GM13976 (cell line): Measurements from ENCODE around the gene RBMS2.

ENCODE experiments used
- DNase-seq: peaks from one replicate; pipeline ENCODE4 v3.0.0; 2012; ENCODE audit warnings: low spot score
- in situ Hi-C: fragments of 300-500 bp; cut with MboI; formaldehyde crosslinking; loops from one replicate; pipeline ENCODE4 v1.12.0; 2022; ENCODE audit warnings: low sequenced_read_pairs, mixed read lengths, inconsistent platforms; ENCODE audit not compliant: unreplicated experiment
- TF ChIP-seq, protein P1 (sequence below): IDR thresholded peaks from 2 replicates; pipeline ENCODE4 v1.5.1; 2012; ENCODE audit warnings: borderline replicate concordance, mild to moderate bottlenecking; ENCODE audit not compliant: insufficient read depth; ENCODE audit errors: extremely low read depth, missing control alignments, control extremely low read depth

The RBMS2 gene, protein sequence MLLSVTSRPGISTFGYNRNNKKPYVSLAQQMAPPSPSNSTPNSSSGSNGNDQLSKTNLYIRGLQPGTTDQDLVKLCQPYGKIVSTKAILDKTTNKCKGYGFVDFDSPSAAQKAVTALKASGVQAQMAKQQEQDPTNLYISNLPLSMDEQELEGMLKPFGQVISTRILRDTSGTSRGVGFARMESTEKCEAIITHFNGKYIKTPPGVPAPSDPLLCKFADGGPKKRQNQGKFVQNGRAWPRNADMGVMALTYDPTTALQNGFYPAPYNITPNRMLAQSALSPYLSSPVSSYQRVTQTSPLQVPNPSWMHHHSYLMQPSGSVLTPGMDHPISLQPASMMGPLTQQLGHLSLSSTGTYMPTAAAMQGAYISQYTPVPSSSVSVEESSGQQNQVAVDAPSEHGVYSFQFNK

DNA sequence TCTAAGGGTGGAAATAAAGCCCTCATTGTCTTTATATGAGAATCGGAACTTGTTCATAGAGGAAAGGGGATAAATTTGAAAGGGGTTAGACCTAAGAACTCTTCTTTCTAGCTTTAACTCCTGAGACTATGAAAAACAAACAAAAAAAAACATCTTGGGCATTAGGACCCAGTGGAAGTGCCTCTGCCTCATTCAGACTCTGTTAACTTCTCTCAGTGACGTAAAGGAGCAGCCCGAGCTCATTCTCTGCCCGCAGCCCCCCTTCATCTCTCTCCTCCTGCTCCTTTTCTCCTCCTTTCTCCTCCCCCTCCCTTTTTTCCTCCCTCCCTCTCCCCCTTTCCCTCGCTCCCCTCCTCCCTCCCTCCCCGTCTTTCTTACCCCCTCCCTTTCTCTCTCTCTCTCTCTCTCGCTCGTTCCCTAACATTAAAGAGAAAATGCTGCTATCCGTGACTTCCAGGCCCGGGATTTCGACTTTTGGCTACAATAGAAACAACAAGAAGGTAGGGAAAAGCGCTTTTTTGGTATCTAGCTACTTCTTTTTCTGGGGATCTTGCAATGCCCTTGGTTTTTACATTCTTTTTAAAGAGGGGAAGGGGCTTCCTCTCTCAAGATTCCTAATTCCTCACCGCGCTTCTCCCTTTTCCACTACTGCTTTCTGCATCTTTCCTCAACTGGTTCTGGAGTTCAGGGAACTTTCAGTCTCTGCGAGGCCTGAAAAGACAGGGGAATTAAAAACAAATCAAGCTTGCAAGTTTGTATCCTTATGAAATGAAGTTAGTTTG is at the start of gene RBMS2:
Gene RBMS2, plus strand, starts transcription at position 231 of the 782 bp plus-strand sequence. Its CDS starts 204 bp downstream, at position 435.
- in situ Hi-C loops: loop anchor here (25.0 kb wide), 1 partner anchor 91 kb away; no protein-coding TSS in a partner anchor
- DNase-seq: peak; percentile 60
- TF ChIP-seq, protein P1, sequence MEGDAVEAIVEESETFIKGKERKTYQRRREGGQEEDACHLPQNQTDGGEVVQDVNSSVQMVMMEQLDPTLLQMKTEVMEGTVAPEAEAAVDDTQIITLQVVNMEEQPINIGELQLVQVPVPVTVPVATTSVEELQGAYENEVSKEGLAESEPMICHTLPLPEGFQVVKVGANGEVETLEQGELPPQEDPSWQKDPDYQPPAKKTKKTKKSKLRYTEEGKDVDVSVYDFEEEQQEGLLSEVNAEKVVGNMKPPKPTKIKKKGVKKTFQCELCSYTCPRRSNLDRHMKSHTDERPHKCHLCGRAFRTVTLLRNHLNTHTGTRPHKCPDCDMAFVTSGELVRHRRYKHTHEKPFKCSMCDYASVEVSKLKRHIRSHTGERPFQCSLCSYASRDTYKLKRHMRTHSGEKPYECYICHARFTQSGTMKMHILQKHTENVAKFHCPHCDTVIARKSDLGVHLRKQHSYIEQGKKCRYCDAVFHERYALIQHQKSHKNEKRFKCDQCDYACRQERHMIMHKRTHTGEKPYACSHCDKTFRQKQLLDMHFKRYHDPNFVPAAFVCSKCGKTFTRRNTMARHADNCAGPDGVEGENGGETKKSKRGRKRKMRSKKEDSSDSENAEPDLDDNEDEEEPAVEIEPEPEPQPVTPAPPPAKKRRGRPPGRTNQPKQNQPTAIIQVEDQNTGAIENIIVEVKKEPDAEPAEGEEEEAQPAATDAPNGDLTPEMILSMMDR: no peak

DNA sequence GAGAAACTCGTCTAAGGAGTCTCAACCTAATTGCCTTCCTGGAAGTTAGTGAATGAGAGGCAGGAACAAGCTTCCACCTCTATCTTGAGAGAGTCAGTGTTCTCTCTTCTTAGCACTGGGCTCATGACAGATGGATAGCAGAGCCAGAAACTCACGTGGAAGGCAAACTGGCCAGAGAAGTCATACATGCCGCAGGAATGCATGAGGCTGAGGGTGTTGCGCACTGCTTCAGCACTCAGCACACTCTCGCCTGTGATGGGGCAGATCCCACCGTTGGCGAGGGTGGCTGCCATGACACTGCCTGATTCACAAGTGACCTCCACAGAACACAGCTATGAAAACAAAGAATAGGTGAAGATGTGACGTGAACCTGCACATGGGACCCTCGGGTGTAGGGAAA is 47.2 kb upstream of the RBMS2 start:
- DNase-seq: no peak
- in situ Hi-C loops: loop anchor here (25.0 kb wide), 1 partner anchor 262 kb away; the partner anchor contains the start of genes NABP2 and RNF41
- TF ChIP-seq, protein P1: no peak

DNA sequence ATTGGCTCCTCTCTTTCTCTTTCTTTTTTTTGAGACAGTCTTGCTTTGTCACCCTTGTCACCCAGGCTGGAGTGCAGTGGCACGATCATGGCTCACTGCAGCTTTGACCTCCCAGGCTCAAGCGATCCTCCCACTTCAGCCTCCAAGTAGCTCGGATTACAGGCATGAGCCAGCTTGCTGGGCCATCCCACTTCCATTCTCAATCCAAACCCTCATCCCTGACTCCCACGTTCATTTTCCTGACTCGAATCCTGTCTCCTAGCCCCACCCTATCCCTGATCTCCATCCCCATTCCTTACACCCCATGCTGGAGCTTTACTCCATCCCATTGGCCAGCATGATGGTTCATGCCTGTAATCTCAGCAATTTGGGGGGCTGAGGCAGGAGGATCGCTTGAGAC is 45.5 kb upstream of the RBMS2 start:
- TF ChIP-seq, protein P1: no peak
- DNase-seq: no peak
- in situ Hi-C loops: no loop called here

DNA sequence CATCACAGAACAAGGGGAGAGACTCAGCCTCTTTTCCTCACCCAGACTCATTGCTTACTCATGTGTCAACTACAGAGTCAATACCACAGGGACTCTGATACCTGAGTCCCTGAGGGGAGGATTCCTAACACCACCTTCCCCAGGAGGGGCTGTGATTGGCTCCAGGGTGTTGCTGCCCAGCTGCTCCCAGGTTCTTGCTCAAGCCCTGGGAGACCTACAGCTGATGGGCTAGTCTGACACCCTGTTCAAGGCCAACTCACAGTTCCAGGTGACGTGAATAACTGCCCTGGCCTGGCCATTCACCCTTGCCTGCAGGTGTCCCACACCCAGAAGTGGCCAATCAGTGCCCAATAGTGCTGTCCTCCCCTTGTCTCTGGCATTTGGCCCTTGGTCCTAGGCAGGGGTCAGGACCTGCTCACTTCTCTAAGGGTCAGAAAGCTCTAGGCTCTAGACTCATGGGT is 44.6 kb upstream of the RBMS2 start:
- DNase-seq: no peak
- in situ Hi-C loops: no loop called here
- TF ChIP-seq, protein P1: no peak

DNA sequence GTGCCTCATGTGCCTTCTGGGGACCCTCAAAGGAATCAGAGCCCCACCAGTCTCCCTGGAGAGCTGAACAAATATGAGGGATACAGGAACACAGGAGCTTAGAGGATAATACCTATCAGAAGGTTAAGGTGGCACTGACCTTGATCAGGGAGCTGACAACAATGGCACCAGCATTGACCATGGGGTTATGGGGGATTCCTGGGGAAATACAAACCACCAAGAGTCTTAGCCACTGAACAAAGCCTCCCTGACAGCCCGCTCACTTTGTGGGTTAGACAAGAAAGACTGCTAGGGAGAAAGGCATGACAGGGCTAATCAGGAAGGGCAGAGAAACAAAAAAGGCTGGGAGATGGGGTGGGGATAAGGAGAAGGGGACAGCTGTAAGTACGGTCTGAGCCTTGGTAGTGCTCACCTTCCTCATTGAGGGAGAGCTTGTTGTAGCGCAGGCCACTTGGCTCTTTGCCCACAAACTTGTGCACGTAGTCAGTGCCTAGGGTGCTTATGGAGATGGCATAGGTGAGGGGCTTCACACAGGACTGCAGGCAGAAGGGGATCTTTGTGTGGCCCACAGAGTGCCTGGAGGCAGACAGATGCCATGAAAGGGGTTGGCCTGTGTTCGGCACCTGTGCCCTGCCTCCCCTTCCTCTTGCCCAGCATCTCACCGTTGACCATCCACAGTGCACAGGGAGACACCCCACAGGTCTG is 43.9 kb upstream of the RBMS2 start:
- in situ Hi-C loops: no loop called here
- DNase-seq: no peak
- TF ChIP-seq, protein P1: no peak

DNA sequence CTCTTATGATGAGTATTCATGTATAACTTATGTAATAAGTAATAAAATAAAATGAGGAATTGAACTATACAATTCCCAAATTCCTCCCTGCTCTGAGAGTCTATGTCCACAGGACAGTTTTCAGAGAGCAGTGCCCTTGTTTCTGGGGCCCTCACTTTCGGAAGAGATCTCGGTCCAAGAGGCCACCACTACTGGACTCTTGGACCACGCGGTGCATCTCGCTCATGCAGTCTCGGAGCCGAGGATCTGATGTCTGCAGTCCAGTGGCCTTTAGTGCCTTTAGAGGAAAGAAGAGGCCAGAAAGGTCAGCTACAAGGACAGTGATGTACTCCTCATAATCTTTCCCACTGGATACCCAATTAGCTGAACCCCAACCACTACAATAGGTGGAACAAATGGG is 42.0 kb upstream of the RBMS2 start:
- TF ChIP-seq, protein P1: no peak
- in situ Hi-C loops: no loop called here
- DNase-seq: no peak
